ENCODE results near the gene CCDC116.
A peak's percentile ranks its signal among the peaks of the same experiment; 100 is the strongest.

CCDC116 gene

DNA sequence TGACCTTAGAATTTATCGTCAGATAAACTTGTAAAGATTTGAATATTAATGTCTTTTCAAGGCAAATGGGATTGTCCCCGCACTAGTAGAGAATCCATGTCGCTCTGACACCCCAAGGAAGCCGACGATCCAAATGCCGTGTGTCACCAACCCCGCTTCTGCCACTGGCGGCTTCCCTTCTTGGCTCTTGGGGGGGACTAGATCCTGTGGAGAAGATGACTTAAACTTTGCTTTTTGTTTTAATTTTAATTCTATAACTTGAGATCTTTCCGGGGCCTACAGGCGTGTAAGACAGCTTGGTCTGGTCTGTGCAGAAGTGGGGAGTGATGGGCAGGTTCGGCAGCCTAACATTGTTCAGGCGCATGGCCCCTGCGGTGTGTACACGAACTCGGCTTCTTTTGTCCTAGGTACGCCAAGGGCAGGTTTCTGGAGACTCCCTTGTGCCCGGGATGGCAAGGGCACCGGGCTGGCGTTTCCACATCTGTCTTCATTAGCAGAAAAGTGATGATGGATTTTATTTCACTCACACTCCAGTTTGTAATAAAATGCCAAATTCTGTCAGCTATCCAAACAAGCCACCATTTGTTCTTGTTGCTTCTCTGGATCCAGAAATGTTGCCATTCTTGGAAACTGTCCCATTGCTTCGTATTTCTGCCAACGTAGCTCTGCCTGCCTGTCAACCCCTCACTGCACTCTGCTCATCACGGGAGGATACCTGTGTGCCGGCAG, 9.5 kb upstream of the CCDC116 start:
- peaks cover 28% of the 10 kb centered on the region for H3K36me3 Mint-ChIP-seq (ENCODE audit: low read depth)
- H3K27ac Mint-ChIP-seq: peak overlapping the region; percentile 38
- peaks cover 30% of the 10 kb centered on the region for H3K4me1 Mint-ChIP-seq (ENCODE audit: low read depth)
- H3K4me3 Mint-ChIP-seq: no peak overlapping the region
- H3K9me3 Mint-ChIP-seq: no peaks in the 10 kb centered on the region
- H3K27me3 Mint-ChIP-seq: no peaks in the 10 kb centered on the region

DNA sequence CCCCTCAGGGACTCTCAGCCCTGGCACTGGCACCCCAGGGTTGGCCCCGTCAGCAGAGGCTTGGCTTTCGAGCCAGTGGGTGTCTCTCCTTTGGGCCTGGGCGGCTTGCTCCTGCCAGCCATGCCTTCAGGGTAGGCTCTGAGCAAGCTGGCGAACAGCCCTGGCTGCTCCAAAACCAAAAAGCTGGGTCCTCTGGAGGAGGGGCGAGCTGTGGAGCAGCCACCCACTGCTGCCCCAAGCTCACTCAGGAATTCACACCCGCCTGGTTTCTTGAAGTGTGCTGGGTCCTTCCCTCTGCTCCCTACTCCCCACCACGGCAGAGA, 9.0 kb upstream of the CCDC116 start:
- Mint-ChIP-seq H3K36me3 (ENCODE audit: low read depth) (peaks cover 33% of the 10 kb centered on the region), H3K27ac (no peak overlapping the region), H3K4me1 (ENCODE audit: low read depth) (peaks cover 34% of the 10 kb centered on the region), H3K9me3 (no peaks in the 10 kb centered on the region), H3K4me3 (no peak overlapping the region), H3K27me3 (no peaks in the 10 kb centered on the region)

DNA sequence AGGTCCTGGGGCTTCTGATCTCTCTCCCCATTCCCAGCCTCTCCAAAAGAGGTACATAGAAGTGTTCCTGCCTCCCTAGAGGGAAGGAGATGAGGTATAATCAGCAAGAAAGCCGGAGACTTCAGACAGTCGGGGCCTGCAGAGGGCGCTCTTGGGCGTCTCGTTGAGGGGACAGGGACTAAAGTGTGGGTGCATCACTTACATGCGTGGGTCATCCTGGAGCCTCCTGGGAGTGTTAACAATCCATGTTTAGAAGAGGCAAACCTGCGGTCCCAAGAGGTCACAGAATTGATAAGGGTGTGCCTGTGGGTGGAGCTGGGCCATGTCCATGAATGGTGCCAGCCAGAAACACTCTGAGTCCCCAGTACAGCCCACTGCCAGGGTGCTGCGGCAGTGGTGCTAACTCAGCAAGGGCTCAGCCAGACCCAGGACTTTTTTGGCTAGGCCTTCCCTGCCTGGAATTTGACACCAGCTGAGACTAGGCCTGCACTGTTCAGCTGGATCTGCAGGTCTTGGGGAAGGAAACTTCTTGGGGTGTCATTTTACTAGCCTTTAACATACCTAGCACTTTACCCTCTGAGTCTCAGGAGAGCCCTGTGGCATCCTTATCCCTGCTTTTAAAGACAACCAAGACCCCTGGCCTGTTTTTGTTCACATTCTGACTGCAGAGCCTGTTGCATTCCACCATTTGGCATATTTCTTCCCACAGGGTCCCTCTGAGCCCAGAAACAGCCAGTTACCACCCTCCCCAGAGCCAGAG, 8.3 kb upstream of the CCDC116 start:
- H3K4me1 Mint-ChIP-seq (ENCODE audit: low read depth): peaks cover 34% of the 10 kb centered on the region
- no peak overlapping the region for H3K4me3 Mint-ChIP-seq
- H3K27ac Mint-ChIP-seq: peak overlapping the region; percentile 70
- H3K9me3 Mint-ChIP-seq: no peaks in the 10 kb centered on the region
- H3K36me3 Mint-ChIP-seq (ENCODE audit: low read depth): peaks cover 33% of the 10 kb centered on the region
- no peaks in the 10 kb centered on the region for H3K27me3 Mint-ChIP-seq

DNA sequence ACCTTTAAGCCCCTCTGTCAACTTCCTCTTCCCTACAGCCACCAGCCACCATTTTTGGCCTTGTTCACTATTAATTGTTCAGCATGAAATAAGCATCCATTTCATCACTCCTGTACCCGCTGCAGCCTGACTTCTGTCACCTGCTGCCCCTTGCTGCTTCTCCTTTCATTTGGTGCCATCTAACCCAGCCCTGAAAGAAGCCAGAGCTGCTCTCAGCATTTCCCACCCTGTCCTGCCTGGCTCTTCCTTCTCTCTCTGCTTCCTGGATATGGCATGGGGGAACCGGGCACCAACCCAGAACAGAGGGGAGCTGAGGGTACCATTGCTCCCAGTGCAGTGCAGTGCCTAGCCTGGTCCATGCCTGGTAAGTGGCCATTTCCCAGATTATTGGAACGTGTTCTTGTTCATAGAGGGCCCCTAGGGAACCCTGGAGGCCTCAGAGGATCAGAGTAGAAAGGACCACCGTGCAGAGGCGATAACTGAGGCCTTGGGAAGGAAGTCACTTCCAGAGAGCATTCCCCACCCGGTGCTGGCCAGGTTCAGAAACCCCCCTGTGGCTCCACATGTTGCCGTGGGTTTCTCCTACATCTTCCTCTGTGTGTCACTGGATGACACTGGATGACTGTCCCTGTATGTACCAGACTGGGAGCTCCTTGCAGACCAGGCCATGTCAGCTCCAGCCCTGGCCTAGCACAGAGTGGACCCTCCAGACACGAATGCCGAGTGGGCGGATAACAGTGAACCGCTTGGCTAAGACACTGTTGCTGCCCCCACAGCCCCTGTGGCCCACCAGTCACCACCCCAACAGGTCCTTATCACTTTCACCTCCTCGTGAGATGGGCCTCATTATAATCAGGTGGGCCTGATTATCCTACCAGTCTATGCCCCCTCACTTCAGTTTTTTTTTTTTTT, 7.4 kb upstream of the CCDC116 start:
- H3K27me3 Mint-ChIP-seq: no peaks in the 10 kb centered on the region
- peak overlapping the region; percentile 70 for H3K27ac Mint-ChIP-seq
- H3K4me3 Mint-ChIP-seq: peak overlapping the region; percentile 23
- peaks cover 34% of the 10 kb centered on the region for H3K4me1 Mint-ChIP-seq (ENCODE audit: low read depth)
- H3K36me3 Mint-ChIP-seq (ENCODE audit: low read depth): peaks cover 31% of the 10 kb centered on the region
- H3K9me3 Mint-ChIP-seq: no peaks in the 10 kb centered on the region

DNA sequence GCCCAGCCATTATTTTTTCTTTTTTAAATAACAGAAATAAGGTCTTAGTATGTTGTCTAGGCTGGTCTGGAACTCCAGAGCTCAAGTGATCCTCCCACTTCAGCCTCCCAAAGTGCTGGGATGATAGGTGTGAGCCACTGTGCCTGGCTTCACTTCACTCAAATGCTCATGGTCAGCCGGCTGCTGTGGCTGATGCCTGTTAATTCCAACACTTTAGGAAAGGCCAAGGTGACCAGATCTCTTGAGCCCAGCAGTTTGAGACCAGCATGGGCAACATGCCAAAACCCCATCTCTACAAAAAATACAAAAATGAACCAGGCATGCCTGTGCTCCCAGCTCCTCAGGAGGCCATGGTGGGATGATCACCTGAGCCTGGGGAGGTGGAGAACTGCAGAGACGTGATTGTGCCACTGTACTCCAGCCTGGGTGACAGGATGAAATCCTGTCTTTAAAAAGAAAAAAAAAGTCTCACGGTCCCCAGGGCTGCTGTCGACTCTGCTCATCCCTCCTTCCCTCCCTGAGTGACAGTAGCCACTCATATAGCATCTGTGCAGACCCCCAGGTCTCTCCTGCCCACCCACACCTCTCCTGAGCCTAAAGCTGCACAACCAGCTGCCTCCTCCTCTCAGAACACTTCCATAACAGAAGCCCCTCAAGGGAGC, 6.4 kb upstream of the CCDC116 start:
- peak overlapping the region; percentile 27 for H3K4me3 Mint-ChIP-seq
- H3K4me1 Mint-ChIP-seq (ENCODE audit: low read depth): peaks cover 44% of the 10 kb centered on the region
- peaks cover 28% of the 10 kb centered on the region for H3K36me3 Mint-ChIP-seq (ENCODE audit: low read depth)
- peak overlapping the region; percentile 78 for H3K27ac Mint-ChIP-seq
- H3K27me3 Mint-ChIP-seq: no peaks in the 10 kb centered on the region
- no peaks in the 10 kb centered on the region for H3K9me3 Mint-ChIP-seq

DNA sequence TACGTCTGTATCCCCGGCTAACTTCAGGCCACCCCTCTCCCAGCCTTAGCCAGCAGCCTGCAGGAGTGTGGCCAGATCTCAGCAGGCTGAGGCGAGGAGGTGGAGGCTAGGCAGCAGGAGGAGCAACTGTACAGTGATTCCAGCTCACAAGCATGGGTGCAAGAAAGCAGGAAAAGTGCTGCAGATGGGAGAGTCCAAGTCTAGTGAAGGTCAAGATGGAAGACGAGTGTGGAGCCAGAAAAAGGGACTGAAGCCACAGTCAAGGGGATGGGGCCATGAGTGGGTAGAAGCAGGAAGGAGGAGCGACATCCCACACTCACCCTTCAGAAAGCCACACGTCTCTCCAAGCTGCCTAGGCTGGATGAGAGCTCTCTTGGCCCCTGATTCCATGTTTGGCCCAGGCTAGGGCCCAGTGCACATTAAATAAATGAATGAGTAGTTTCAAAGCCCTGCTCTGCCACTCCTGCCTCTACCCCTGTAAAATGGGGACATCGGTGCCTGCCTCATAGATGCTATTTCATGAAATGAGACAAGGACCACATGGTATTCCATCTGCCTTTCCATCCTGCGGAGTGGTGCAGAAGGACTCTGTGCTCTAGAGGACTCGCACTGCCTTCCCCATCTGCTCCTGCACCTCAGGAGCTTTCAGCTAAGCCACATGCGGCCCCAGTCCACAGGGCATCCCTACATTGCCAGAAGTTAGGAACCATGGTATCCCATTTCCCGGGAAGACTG, 5.7 kb upstream of the CCDC116 start:
- Mint-ChIP-seq H3K27ac (peak overlapping the region; percentile 95), H3K36me3 (ENCODE audit: low read depth) (peaks cover 26% of the 10 kb centered on the region), H3K27me3 (no peaks in the 10 kb centered on the region), H3K4me3 (peak overlapping the region; percentile 92), H3K9me3 (no peaks in the 10 kb centered on the region), H3K4me1 (ENCODE audit: low read depth) (peaks cover 46% of the 10 kb centered on the region)

DNA sequence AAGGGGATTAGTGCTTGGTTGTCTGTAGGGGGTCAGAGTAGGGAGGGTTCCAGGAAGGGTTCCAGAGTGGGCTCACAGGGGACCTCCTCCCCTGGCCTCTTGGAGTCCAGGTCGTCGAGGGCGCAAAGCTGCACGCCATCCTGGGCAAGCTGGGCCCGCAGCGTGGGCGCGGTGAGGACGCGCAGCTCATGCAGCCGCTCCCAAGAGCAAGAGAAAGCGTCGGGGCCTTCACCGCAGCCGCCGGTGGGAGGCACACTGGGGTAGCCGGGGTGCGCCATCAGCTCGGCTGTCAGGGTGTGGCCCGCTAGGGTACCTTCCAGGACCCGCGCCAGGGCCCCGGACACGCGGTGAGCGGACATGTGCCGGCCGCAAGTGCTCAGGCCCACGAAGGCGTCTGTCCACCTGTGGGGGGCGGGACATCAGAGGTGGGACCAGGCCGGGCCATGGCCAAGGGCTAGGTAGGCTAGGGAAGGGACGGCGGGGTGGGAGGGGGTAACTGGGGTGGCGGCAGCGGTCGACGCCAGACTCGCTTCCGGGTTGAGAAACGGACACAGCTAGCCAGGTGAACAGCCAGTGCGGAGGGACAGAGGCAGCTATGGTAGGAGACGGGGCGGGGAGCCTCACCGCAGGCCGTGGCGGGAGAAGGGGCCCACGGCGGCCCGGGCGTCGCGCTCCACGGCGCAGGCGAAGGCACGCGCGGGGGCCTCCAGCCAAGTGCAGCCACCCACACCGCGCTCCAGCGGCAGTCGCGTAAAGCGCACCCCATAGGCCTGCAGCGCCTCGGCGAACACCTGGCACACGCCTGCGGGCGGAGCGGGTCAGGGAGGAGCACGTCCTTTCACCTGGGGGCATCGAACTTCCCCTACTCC, 3.9 kb upstream of the CCDC116 start:
- H3K4me3 Mint-ChIP-seq: peak overlapping the region; percentile 92
- no peaks in the 10 kb centered on the region for H3K9me3 Mint-ChIP-seq

DNA sequence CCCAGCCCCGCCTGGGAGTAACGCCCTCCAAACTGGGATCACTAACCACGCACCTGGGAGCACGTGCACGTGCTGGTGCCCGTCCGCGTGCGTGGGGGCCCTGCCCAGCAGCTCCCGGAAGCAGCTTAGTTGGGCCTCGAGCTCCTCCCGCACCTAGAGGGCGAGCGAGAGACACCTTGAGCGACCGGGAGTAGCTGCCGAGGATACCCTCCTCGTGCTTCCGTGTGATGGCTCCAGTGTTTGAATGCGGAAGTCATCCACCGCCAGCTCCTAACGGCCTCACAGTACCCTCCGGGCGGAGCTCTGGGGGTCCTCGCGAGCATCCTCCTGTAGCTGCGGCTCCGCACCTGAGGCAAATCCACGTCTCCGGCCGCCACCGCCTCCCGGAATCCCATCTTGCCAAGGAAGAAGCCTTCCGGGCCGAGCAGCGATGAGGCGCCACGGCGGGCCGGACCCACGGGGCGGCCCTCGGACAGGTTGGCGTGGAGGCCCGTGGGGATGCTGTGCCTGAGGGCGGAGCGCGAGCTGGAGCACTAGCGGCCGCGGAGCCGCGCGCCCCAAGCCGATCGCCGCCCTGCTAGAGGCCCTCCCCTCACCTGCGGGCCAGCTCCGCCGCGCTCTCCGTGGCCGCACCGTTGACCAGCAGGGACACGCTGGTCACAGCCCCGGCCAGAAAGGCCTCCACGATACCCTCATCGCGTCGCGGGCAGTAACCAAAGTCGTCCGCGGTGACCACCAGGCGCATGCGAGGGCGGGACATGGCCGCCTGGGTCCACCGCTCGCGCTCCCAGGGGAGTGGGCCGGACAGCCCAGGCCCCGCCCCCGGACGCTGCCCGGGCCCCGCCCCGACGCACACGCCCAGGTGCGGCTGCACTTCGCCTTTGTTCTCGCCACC, 3.1 kb upstream of the CCDC116 start, which contains the start of gene YDJC:
Gene YDJC (minus strand): TSS at position 768 of the 895 bp plus-strand sequence. CDS start 8 bp downstream, at position 760.
- peaks cover 22% of the 10 kb centered on the region for H3K36me3 Mint-ChIP-seq (ENCODE audit: low read depth)
- no peaks in the 10 kb centered on the region for H3K27me3 Mint-ChIP-seq
- H3K4me1 Mint-ChIP-seq (ENCODE audit: low read depth): peaks cover 52% of the 10 kb centered on the region
- H3K27ac Mint-ChIP-seq: peak within 1 kb of the TSS; percentile 92
- H3K9me3 Mint-ChIP-seq: no peaks in the 10 kb centered on the region
- peak within 1 kb of the TSS; percentile 92 for H3K4me3 Mint-ChIP-seq

More for the DNA sequence above, 3.9 kb upstream of the CCDC116 start:
- Mint-ChIP-seq H3K4me1 (ENCODE audit: low read depth) (peaks cover 52% of the 10 kb centered on the region), H3K27ac (peak overlapping the region; percentile 95), H3K36me3 (ENCODE audit: low read depth) (peaks cover 22% of the 10 kb centered on the region), H3K27me3 (no peaks in the 10 kb centered on the region)

DNA sequence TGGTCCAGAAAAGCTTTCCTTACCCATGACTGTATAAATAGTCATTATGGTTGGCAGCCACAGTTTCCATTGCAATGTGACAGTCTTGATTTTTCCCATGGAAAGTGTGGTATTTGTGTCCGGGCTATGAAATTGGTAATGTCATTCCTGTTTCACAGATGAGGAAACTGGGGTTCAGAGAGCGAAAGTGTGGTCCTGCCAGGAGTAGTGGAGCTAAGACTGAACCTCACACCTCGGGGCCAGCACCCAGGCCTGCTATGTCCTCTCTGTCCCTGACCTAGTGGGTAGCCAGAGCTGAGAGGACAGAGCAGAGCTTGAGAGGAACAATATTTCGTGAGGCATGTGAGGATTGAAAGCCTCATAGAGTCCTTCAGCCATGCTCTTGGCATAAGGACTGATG, 1.5 kb upstream of the CCDC116 start:
- peak overlapping the region; percentile 10 for H3K27ac Mint-ChIP-seq
- no peaks in the 10 kb centered on the region for H3K27me3 Mint-ChIP-seq
- H3K4me3 Mint-ChIP-seq: no peak overlapping the region
- no peaks in the 10 kb centered on the region for H3K9me3 Mint-ChIP-seq
- H3K36me3 Mint-ChIP-seq (ENCODE audit: low read depth): peaks cover 22% of the 10 kb centered on the region
- H3K4me1 Mint-ChIP-seq (ENCODE audit: low read depth): peaks cover 42% of the 10 kb centered on the region

DNA sequence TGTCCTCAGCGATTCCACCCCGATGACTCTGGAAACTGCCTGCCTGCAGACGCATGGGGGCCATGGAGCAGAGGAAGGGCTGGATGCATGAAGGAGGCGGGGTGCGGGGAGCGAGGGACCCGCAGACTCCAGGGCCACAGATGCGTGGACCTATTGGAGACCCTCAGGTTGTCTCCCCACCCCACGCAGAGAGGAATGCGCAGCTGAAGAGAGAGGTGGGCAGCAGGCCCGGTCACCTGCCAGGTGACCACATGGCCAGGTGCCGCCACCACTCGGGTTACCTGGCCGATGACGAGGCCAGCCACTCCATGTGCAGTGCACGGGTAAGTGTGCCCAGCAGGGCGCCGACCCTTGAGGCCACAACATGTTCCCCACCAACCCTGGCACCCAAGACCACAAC, 371 bp downstream of the CCDC116 start:
- peaks cover 6% of the 10 kb centered on the region for H3K36me3 Mint-ChIP-seq (ENCODE audit: low read depth)
- peaks cover 23% of the 10 kb centered on the region for H3K4me1 Mint-ChIP-seq (ENCODE audit: low read depth)
- no peak overlapping the region for H3K4me3 Mint-ChIP-seq
- no peaks in the 10 kb centered on the region for H3K9me3 Mint-ChIP-seq
- no peaks in the 10 kb centered on the region for H3K27me3 Mint-ChIP-seq
- H3K27ac Mint-ChIP-seq: no peak overlapping the region

DNA sequence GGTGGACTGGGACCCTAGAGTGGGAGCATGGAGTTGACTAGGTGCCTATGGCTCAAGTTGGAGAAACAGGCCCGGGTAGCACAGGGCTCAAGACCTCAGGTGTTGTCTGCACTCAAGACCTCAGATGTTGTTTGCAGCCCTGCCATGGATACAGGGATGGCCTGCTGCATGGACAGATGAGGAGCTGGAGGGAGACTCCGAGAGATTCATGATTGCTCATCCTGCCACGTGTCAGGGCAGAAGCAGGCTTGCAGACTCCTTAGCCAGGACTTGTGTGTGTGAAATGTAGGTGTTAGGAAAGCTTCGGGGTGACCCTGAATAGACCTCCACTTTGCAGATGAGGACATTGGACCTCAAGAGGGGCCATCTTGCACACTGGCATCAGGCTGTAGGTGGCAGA, 921 bp downstream of the CCDC116 start:
- H3K36me3 Mint-ChIP-seq (ENCODE audit: low read depth): peaks cover under 1% of the 10 kb centered on the region
- H3K27me3 Mint-ChIP-seq: no peaks in the 10 kb centered on the region
- H3K9me3 Mint-ChIP-seq: no peaks in the 10 kb centered on the region
- H3K4me3 Mint-ChIP-seq: no peak overlapping the region
- peaks cover 18% of the 10 kb centered on the region for H3K4me1 Mint-ChIP-seq (ENCODE audit: low read depth)
- H3K27ac Mint-ChIP-seq: no peak overlapping the region

DNA sequence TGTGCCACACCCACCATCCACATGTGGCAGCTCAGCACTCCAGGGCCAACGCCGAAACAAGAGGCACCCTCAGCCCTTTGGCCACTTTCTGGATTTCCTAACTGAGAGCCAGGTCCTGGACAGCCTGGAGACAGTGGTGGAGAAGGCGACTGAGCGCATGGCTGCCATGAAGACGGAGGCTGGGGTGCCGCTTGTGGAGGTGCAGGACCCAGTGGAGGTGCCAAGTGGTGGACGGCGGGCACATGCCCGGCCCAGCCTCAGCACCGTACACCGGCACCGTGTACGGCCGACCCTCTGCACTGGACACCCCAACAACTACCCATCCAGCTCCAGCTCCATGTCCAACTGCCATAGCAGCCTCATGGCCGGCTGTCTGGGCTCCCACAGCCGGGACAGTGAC, 1.5 kb downstream of the CCDC116 start:
- Mint-ChIP-seq H3K27me3 (no peaks in the 10 kb centered on the region), H3K4me1 (ENCODE audit: low read depth) (peaks cover 18% of the 10 kb centered on the region), H3K4me3 (no peak overlapping the region), H3K27ac (no peak overlapping the region), H3K9me3 (no peaks in the 10 kb centered on the region), H3K36me3 (ENCODE audit: low read depth) (no peaks in the 10 kb centered on the region)

Measured in stimulated activated naive CD8-positive, alpha-beta T cell treated with anti-CD3 and anti-CD28 coated beads, Interleukin-15, Interleukin-2, amounts not matched to agents 100 ng/mL and 50 ng/mL, for 24 hours (primary cell).